HG02588 (cell line): ENCODE results near the gene GPX3.

ENCODE experiments used
- ATAC-seq: cut with Tn5 transposase; IDR thresholded peaks from one replicate; pipeline ENCODE4 v1.9.1; 2021; ENCODE audit warnings: mild to moderate bottlenecking, moderate library complexity; ENCODE audit not compliant: unreplicated experiment

The GPX3 gene

GRCh38 chr5:151075698-151076331 is 55.4 kb downstream of the GPX3 start:
- no peak for ATAC-seq

DNA sequence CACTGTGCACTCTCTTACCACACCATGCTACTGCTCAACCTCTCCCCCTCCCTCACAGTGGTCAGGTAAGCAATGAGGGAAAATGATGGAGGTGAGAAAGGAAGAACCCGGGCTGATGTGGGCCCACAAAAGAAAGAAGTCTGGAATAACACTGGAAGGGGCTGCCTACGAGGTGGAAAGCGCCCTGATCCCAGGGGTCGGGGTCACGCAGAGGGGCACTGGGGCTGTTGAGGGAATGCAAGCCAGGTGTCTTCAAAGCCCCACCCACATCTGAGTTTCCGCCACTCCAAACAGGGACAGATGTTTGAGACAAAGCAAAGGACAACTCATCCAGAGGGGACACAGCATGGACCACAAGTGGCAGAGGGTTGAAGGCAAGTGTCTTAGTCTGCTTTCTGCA is 56.2 kb downstream of the GPX3 start:
- ATAC-seq, result no peak

DNA sequence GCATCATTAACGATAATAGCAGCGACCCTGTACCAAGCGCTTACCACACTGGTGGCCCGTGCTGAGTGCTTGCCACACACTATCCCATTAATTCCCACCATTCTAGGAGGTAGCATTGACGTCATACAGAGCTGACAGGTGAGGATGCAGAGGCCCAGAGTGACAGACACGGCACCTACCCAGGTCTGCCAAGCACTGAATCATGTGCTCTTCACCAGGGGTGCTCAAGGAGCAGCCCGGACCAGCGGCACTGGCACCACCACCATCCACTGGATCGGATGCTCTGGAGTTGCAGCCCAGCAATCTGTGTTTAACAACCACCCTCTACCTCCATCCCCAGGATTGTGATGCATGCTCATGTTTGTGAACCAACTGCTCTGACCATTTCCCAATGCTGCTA is 57.0 kb downstream of the GPX3 start:
- no peak for ATAC-seq

DNA sequence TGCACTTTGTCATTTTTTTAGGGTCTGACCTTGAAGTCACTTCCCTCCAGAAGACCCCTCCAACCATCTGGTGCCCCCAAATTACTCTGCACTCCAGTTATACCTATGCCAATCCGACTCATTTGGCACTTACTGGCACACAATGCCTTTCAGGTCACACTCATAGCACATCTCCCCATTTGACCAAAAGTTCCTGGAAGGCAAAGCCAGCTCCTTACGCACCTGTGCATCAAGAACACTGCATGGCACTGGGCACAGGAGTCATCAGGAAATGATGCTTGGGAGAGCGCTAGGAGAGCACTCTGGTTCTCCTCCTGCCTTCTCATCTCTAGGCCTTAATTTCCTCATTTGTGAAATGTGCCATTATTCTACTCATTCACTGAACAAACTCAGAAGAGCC is 57.6 kb downstream of the GPX3 start:
- no peak for ATAC-seq
